HG03439 (cell line): ENCODE measurements around the gene TMC7.
"Not testable (repeated sequence)": the region's sequence is repeated elsewhere in the genome, so short reads cannot be mapped to it uniquely, and the experiment has no call there.

Experiments
- ATAC-seq: cut with Tn5 transposase; IDR thresholded peaks from one replicate; pipeline ENCODE4 v1.9.1; 2021; ENCODE audit warnings: mild to moderate bottlenecking, moderate library complexity; ENCODE audit not compliant: unreplicated experiment

Gene TMC7

GRCh38 chr16:18983565-18984434 lies at the start of gene TMC7:
TSS of gene TMC7 (plus strand) at chr16:18983934. CDS start at chr16:18984064, 130 bp downstream.
- ATAC-seq = no peak

GRCh38 chr16:18936727-18937340 lies 46.9 kb upstream of the TMC7 start:
- no peak for ATAC-seq

GRCh38 chr16:18937390-18937789 lies 46.3 kb upstream of the TMC7 start:
- no peak for ATAC-seq

GRCh38 chr16:18938986-18939385 lies 44.7 kb upstream of the TMC7 start:
- ATAC-seq = no peak

- ATAC-seq = no peak
These were observed 42.3 kb upstream of the TMC7 start for GRCh38 chr16:18941471-18941870.

- no peak for ATAC-seq
These were observed 41.7 kb upstream of the TMC7 start for GRCh38 chr16:18942061-18942460.

- ATAC-seq = no peak
These were observed 40.3 kb upstream of the TMC7 start for GRCh38 chr16:18943414-18943813.

GRCh38 chr16:18945233-18945632 lies 38.5 kb upstream of the TMC7 start:
- ATAC-seq = no peak

- ATAC-seq = no peak
These were observed 35.2 kb upstream of the TMC7 start for GRCh38 chr16:18948372-18949020.

- no peak for ATAC-seq
These were observed 33.1 kb upstream of the TMC7 start for GRCh38 chr16:18950469-18951185.

GRCh38 chr16:18953547-18953946 lies 30.2 kb upstream of the TMC7 start:
- no peak for ATAC-seq

- ATAC-seq = not testable (repeated sequence)
These were observed 27.7 kb upstream of the TMC7 start for GRCh38 chr16:18955874-18956580.

- not testable (repeated sequence) for ATAC-seq
These were observed 27.0 kb upstream of the TMC7 start for GRCh38 chr16:18956658-18957241.

- ATAC-seq = no peak
These were observed 25.1 kb upstream of the TMC7 start for GRCh38 chr16:18958621-18959029.

GRCh38 chr16:18959031-18959505 lies 24.7 kb upstream of the TMC7 start:
- no peak for ATAC-seq

GRCh38 chr16:18965555-18965954 lies 18.2 kb upstream of the TMC7 start:
- ATAC-seq = no peak

- no peak for ATAC-seq
These were observed 16.9 kb upstream of the TMC7 start for GRCh38 chr16:18966791-18967190.

- no peak for ATAC-seq
These were observed 14.5 kb upstream of the TMC7 start for GRCh38 chr16:18969050-18969854.

GRCh38 chr16:18969855-18970240 lies 13.9 kb upstream of the TMC7 start:
- ATAC-seq = no peak
